Measurements from ENCODE around the gene SRC. TPM values are rescaled to one million over a fixed set of nuclear protein-coding genes. Genes with fewer than 3 reads are reported as not detected.

SRC gene
- polyA plus RNA-seq, 1 of the 3 experiments (the other 2 are of a cell fraction): 23.8 TPM

DNA sequence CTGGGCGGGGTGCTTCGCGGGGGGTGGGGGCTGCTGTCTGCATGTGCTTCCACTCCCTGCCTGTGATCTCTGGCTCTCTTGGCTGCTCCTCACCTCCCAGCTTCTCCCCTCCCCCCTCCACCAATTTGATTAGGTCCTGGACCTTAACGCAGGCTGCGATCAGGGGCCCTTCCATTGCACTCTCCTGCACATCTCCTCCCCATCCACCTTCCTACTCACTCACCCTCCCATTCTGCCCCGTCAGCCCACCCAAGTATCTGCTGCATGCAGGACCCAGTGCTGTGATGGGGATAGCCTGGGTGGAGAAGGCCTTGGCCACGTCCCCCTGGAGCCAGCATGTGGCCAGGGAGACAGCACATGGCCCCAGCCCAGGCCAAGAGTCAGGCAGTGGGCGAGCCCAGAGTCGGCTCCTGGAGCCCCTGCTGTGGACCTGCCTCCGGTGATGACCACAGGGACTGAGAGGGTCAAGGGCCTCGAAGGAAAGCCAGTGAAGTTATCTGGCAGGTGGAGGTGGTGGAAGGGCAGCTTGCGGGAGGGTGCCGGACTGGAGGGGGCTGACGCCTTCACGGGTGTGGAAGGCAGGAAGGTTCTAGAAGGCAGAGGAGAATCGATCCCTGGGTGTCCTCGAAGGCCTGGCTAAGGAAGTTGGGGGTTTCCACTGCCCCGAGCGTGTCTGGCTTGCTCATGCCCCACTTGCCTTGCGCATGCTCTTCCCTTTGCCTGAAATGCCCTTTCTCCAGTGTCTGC, 40.7 kb downstream of the SRC start:
- CTCF ChIA-PET: interaction anchor here (0.6 to 3.5 kb wide), 5 partner anchors 9 to 195 kb away, joined by 3 to 48 read pairs (median 20); no protein-coding TSS in a partner anchor
- 87% methylated on average over 13 of the region's 20 CpGs for WGBS (ENCODE audit: low lambda C conversion rate)
- no peak overlapping the region for H3K4me2 ChIP-seq

DNA sequence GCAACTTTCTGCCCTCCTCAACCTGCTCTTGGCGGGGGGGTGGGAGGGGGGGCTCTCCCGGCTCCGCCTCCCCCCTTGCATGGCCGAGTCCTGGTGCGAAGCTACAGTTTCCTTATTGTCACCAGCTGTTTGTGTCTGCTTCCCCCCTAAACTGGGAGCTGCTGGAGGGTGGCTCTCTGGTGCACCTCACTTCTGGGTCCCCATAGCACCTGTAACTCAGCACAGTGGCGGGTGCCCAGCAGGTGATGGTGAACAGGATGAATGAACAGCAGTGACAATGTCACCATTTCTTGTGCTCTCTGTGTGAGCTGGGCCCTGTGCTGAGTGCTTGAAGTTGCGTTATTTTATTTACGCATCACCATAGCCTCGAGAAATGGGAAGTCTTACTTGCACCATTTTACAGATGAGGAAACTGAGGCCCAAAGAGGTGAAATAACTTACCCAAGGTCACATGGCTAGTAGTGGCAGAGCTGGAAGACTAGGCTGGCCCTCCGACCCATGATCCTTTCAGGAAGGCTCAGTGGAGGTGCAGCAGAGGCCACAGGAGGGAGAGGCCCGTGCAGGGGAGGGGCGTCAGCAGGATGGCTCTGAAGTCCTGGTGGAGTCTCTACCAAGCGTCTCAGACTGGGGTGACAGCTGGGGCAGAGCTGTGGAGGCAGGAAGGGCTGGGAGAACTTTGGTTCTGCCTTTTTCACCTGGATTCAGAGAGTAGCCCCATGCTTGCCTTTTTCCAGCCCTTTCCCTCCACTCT, 41.8 kb downstream of the SRC start:
- peaks cover 0 to 24% of the 10 kb centered on the region in 2 experiments; a peak in 1 of 4 replicates for H3K4me1 ChIP-seq (ENCODE audit: control insufficient read depth in 1 of 2, insufficient read depth in 2 of 2, low read depth in 1 of 2, low read length in 1 of 2)
- no peaks in the 10 kb centered on the region for H3K9me2 ChIP-seq
- no peaks in the 10 kb centered on the region for H3K79me2 ChIP-seq (ENCODE audit: insufficient read depth)
- TF ChIP-seq EZH2phosphoT487 (IDR thresholded peaks at IDR 0.05; ENCODE audit: borderline replicate concordance, low read depth) (no peak), GATA2 (CRISPR knock-in tag; IDR thresholded peaks at IDR 0.05) (no peak), TCF12 (IDR thresholded peaks at IDR 0.05) (no peak)
- no peaks in the 10 kb centered on the region for H3F3A ChIP-seq (replicated peaks; ENCODE audit: insufficient read depth)
- H3K4me2 ChIP-seq: no peak overlapping the region
- peak; percentile 20 for DNase-seq
- ChIA-PET CTCF (interaction anchor here (0.6 to 2.5 kb wide), 3 partner anchors 147 to 192 kb away, joined by 3 to 6 read pairs (median 3); no protein-coding TSS in a partner anchor), POLR2A (no interaction called here)
- H3K9ac ChIP-seq: no peak overlapping the region
- 90% methylated on average over 12 of the region's 13 CpGs for WGBS (ENCODE audit: low lambda C conversion rate)
- no peaks in the 10 kb centered on the region for H3K9me3 ChIP-seq
- H3K36me3 ChIP-seq (replicated peaks in 1 of 2; ENCODE audit: control insufficient read depth in 1 of 2, insufficient read depth in 2 of 2, low read length in 1 of 2): peaks cover 12 to 23% of the 10 kb centered on the region in 2 experiments
- no peak overlapping the region for H3K4me3 ChIP-seq (ENCODE audit: low read depth in 2 of 2, low read length in 1 of 2)
- H2AFZ ChIP-seq (ENCODE audit: low read depth): no peak overlapping the region
- H4K20me1 ChIP-seq (ENCODE audit: insufficient read depth): no peaks in the 10 kb centered on the region
- H3K27me3 ChIP-seq (ENCODE audit: insufficient read depth): no peaks in the 10 kb centered on the region
- H3K27ac ChIP-seq (ENCODE audit: low read depth in 2 of 2, low read length in 1 of 2): no peak overlapping the region

More for the DNA sequence above, 40.7 kb downstream of the SRC start:
- peak; percentile 35 for DNase-seq
- Histone ChIP-seq H3K4me3 (ENCODE audit: low read depth in 2 of 2, low read length in 1 of 2) (no peak overlapping the region), H2AFZ (ENCODE audit: low read depth) (no peak overlapping the region), H3K36me3 (replicated peaks in 1 of 2; ENCODE audit: control insufficient read depth in 1 of 2, insufficient read depth in 2 of 2, low read length in 1 of 2) (peaks cover 12 to 23% of the 10 kb centered on the region in 2 experiments), H3K9me2 (no peaks in the 10 kb centered on the region), H4K20me1 (ENCODE audit: insufficient read depth) (no peaks in the 10 kb centered on the region), H3K79me2 (ENCODE audit: insufficient read depth) (no peaks in the 10 kb centered on the region), H3K9ac (no peak overlapping the region), H3K27me3 (ENCODE audit: insufficient read depth) (no peaks in the 10 kb centered on the region), H3F3A (replicated peaks; ENCODE audit: insufficient read depth) (no peaks in the 10 kb centered on the region), H3K4me1 (ENCODE audit: control insufficient read depth in 1 of 2, insufficient read depth in 2 of 2, low read depth in 1 of 2, low read length in 1 of 2) (peaks cover 0 to 18% of the 10 kb centered on the region in 2 experiments; a peak in 1 of 4 replicates), H3K9me3 (no peaks in the 10 kb centered on the region), H3K27ac (ENCODE audit: low read depth in 2 of 2, low read length in 1 of 2) (peak overlapping the region in 1 of 2 experiments; percentile 29; a peak in 1 of 4 replicates)
- POLR2A ChIA-PET: no interaction called here
- TF ChIP-seq RXRA (IDR thresholded peaks at IDR 0.05; ENCODE audit: borderline replicate concordance, low read depth): no peak

DNA sequence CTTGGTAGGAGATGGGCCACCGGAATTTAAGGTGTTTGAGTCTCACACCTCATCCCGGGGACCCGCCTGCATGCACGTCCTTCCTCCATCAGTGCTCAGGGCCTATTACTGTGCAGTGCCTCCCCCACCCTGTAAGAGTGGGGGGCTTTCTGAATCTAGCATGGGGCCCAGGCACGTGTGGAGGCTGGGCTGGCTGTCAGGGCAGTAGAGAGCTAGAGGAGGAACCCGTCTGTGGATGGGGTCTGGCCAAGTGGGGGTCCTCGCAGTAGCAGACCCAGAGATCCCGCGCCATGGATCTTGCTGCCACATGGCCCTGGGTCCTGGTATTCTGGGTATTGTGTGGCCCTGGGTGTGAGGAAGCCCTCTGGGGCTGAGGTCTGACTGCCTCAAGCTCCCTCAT, 42.9 kb downstream of the SRC start:
- H3K4me3 ChIP-seq (ENCODE audit: low read depth in 2 of 2, low read length in 1 of 2): no peak overlapping the region
- no peaks in the 10 kb centered on the region for H3F3A ChIP-seq (replicated peaks; ENCODE audit: insufficient read depth)
- no peak overlapping the region for H3K9ac ChIP-seq
- WGBS (ENCODE audit: low lambda C conversion rate): 92% methylated on average over 8 of the region's 9 CpGs
- peaks cover 0 to 35% of the 10 kb centered on the region in 2 experiments; a peak in 1 of 4 replicates for H3K4me1 ChIP-seq (ENCODE audit: control insufficient read depth in 1 of 2, insufficient read depth in 2 of 2, low read depth in 1 of 2, low read length in 1 of 2)
- no peak overlapping the region for H3K4me2 ChIP-seq
- no peaks in the 10 kb centered on the region for H3K27me3 ChIP-seq (ENCODE audit: insufficient read depth)
- TF ChIP-seq TAF1 (IDR thresholded peaks at IDR 0.05; ENCODE audit: borderline replicate concordance, low read depth, low read length) (no peak), NFIC (IDR thresholded peaks at IDR 0.05; ENCODE audit: borderline replicate concordance) (no peak), YY1 (IDR thresholded peaks at IDR 0.05; ENCODE audit: low read depth) (no peak)
- CTCF ChIA-PET: interaction anchor here (1.0 to 2.5 kb wide), 3 partner anchors 146 to 193 kb away, joined by 3 to 10 read pairs (median 6); no protein-coding TSS in a partner anchor
- no peak overlapping the region for H3K27ac ChIP-seq (ENCODE audit: low read depth in 2 of 2, low read length in 1 of 2)
- peaks cover 8 to 23% of the 10 kb centered on the region in 2 experiments for H3K36me3 ChIP-seq (replicated peaks in 1 of 2; ENCODE audit: control insufficient read depth in 1 of 2, insufficient read depth in 2 of 2, low read length in 1 of 2)
- no peaks in the 10 kb centered on the region for H3K9me2 ChIP-seq
- no peak overlapping the region for H2AFZ ChIP-seq (ENCODE audit: low read depth)
- H3K9me3 ChIP-seq: no peaks in the 10 kb centered on the region
- POLR2A ChIA-PET: interaction anchor here (0.8 kb wide), 1 partner anchor 138 kb away, joined by 3 read pairs; the partner anchor contains the start of gene BLCAP
- H3K79me2 ChIP-seq (ENCODE audit: insufficient read depth): no peaks in the 10 kb centered on the region
- peak; percentile 21 for DNase-seq
- H4K20me1 ChIP-seq (ENCODE audit: insufficient read depth): no peaks in the 10 kb centered on the region

Measured in SK-N-SH (cell line).